KMS-11 (cell line): ENCODE data around the gene NSMCE4A.

Experiments used
- H2AFZ ChIP-seq: fragments of 200-600 bp; sonication (generic); 2 replicates; pipeline ENCODE4 v1.6.1; 2016; ENCODE audit warnings: antibody characterized with exemption, mixed run types, low read depth
- H3K27ac ChIP-seq: fragments of 200-600 bp; sonication (generic); 2 replicates; pipeline ENCODE4 v1.6.1; 2016; ENCODE audit warnings: mild to moderate bottlenecking, mixed run types
- H3K27me3 ChIP-seq: fragments of 200-600 bp; sonication (generic); 2 replicates; pipeline ENCODE4 v1.6.1; 2017; ENCODE audit warnings: mild to moderate bottlenecking, low read depth, mixed run types, moderate library complexity; ENCODE audit not compliant: insufficient read depth
- H3K36me3 ChIP-seq: fragments of 200-600 bp; sonication (generic); 2 replicates; pipeline ENCODE4 v1.6.1; 2017; ENCODE audit warnings: mild to moderate bottlenecking, mixed run types; ENCODE audit not compliant: insufficient read depth
- H3K4me1 ChIP-seq: fragments of 200-600 bp; sonication (generic); 2 replicates; pipeline ENCODE4 v1.6.1; 2016; ENCODE audit warnings: mild to moderate bottlenecking, low read depth, mixed run types; ENCODE audit not compliant: poor library complexity, severe bottlenecking
- H3K4me2 ChIP-seq: fragments of 200-600 bp; sonication (generic); 2 replicates; pipeline ENCODE4 v1.7.0; 2016; ENCODE audit warnings: mild to moderate bottlenecking, mixed run types
- H3K4me3 ChIP-seq: fragments of 200-600 bp; sonication (generic); IDR thresholded peaks from 2 replicates; pipeline ENCODE4 v1.6.1; 2017; ENCODE audit warnings: low read depth, low read length, mixed read lengths; ENCODE audit not compliant: insufficient read depth
- H3K79me2 ChIP-seq: fragments of 200-600 bp; sonication (generic); 2 replicates; pipeline ENCODE4 v1.6.1; 2016; ENCODE audit warnings: low read depth, mixed run types; ENCODE audit not compliant: insufficient read depth
- H3K9ac ChIP-seq: fragments of 200-600 bp; sonication (generic); 2 replicates; pipeline ENCODE4 v1.6.1; 2016; ENCODE audit warnings: mild to moderate bottlenecking, mixed run types
- H4K20me1 ChIP-seq: fragments of 200-600 bp; sonication (generic); 2 replicates; pipeline ENCODE4 v1.6.1; 2016; ENCODE audit warnings: mild to moderate bottlenecking, mixed run types; ENCODE audit not compliant: insufficient read depth
- TF ChIP-seq, protein P1 (sequence below): fragments of 200-600 bp; sonication (generic); conservative IDR thresholded peaks from 2 replicates; pipeline ENCODE4 v1.6.1; 2017; ENCODE audit warnings: low read depth, mild to moderate bottlenecking, antibody characterized with exemption, low read length, moderate library complexity, mixed read lengths

Gene NSMCE4A

DNA sequence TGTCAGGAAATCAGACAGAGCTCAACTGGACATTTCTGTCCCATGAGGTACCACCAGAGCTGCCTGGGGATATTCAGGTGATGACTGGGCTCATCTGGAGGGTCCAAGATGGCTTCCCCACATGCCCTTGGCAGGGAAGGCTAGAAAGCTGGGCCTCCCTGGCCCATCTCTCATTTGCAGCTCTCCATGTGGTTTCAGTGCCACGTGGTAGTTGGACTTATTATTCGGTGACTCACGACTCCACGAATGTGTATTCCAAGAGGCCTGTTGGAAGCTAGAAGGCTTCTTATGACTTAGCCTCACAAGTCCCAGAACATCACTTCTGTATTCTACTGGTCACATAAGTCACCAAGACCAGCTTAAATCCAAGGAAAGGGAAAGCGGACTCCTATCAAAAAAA is 22.8 kb downstream of the NSMCE4A start:
- Histone ChIP-seq H3K27me3 (no peaks in the 10 kb centered on the region), H3K9ac (no peak overlapping the region), H2AFZ (no peak overlapping the region), H3K4me3 (no peak overlapping the region), H4K20me1 (no peaks in the 10 kb centered on the region), H3K36me3 (no peaks in the 10 kb centered on the region), H3K27ac (no peak overlapping the region), H3K79me2 (no peaks in the 10 kb centered on the region), H3K4me2 (no peak overlapping the region), H3K4me1 (no peaks in the 10 kb centered on the region)
- TF ChIP-seq, protein P1, sequence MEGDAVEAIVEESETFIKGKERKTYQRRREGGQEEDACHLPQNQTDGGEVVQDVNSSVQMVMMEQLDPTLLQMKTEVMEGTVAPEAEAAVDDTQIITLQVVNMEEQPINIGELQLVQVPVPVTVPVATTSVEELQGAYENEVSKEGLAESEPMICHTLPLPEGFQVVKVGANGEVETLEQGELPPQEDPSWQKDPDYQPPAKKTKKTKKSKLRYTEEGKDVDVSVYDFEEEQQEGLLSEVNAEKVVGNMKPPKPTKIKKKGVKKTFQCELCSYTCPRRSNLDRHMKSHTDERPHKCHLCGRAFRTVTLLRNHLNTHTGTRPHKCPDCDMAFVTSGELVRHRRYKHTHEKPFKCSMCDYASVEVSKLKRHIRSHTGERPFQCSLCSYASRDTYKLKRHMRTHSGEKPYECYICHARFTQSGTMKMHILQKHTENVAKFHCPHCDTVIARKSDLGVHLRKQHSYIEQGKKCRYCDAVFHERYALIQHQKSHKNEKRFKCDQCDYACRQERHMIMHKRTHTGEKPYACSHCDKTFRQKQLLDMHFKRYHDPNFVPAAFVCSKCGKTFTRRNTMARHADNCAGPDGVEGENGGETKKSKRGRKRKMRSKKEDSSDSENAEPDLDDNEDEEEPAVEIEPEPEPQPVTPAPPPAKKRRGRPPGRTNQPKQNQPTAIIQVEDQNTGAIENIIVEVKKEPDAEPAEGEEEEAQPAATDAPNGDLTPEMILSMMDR, result no peak

DNA sequence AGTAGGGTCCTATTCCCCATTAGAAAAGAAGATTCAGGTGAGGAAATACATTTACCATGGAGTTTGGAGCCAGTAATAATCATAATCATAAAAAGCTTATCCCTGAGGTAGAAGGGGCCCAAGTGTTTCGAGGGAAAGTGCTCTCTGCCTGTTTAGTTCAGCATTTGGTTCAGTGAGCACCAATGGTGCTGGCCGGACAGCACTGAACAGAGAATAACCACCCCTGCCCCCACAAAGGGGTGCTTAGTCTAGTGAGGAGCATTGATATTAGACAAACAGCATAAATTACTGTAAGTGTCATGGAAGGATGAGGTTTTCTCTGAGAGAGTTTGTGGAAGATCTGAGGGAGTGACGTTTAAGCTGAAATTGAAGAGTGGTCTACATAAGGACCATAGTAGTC is 25.6 kb downstream of the NSMCE4A start:
- Histone ChIP-seq H3K36me3 (no peaks in the 10 kb centered on the region), H2AFZ (no peak overlapping the region), H3K4me1 (no peaks in the 10 kb centered on the region), H3K4me2 (no peak overlapping the region), H3K4me3 (no peak overlapping the region), H3K27me3 (no peaks in the 10 kb centered on the region), H3K79me2 (no peaks in the 10 kb centered on the region), H3K27ac (no peak overlapping the region), H3K9ac (no peak overlapping the region), H4K20me1 (no peaks in the 10 kb centered on the region)
- TF ChIP-seq, protein P1, result no peak

DNA sequence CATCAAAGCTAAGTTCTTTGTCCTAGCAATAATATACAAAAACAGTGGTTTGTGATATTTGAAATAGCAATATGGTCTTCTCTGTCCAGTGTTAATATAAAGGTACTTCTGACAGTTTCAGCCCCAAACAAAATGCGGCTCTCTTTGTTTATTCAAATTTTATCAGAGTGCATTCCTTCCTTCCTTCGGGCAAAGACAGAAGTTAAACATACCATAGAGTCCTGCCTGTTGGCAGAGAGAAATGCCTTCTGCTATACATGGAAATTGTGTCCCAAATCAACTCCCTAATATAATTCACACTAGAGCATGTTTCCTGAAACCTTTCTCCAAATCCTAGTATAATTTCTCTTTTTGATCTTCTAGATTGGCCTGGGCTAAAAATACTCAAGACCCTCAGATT is 26.0 kb downstream of the NSMCE4A start:
- TF ChIP-seq, protein P1, result no peak
- no peak overlapping the region for H3K9ac ChIP-seq
- no peak overlapping the region for H3K27ac ChIP-seq
- H3K27me3 ChIP-seq, result no peaks in the 10 kb centered on the region
- H3K79me2 ChIP-seq, result no peaks in the 10 kb centered on the region
- no peak overlapping the region for H3K4me2 ChIP-seq
- no peaks in the 10 kb centered on the region for H4K20me1 ChIP-seq
- no peaks in the 10 kb centered on the region for H3K36me3 ChIP-seq
- H2AFZ ChIP-seq, result no peak overlapping the region
- H3K4me3 ChIP-seq, result no peak overlapping the region
- H3K4me1 ChIP-seq, result no peaks in the 10 kb centered on the region

DNA sequence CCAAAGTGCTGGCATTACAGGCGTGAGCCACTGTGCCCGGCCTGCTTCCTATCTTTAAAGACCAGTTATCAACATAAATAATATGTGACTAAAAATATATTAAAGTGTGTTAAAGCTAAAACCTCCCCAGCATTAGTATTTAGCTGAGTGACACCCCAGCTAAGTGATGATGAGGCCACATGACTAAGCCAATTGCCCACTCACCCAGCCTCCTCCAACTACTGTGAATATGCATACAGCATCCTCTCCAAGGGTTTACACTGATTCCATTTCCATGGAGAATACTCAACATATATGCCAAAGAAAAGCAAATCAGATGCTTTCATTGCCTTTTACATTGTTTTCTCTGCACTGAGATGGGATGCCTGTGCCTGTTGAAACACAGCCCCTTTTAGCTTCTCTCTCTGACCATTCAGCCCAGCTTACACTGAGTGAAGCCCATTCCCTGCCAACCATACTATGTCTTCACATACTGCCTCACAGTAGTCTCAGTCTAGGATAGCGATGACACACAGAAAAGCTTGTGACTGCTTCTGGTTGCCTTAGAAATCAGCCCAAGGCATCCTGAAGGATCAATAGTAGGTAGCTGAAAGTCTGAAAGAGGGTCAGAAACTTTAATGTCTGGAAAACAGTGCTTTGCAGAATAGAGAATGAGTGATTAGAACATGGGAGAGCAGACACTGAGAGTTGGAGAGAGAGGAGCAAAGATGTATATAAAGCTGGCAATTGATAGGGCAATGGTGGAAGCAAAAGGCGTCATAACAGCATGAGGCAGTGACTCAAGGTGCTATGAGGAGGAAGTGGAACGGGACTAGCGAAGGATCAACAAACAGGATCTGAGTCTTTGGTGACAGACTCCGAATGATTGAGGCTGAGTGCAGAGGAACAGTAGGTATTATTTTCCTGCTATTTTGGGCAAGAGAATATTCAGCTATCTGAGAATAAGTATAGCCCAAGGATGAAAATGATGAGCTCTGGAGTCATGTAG is 27.4 kb downstream of the NSMCE4A start:
- H3K27me3 ChIP-seq, result no peaks in the 10 kb centered on the region
- H3K4me2 ChIP-seq, result no peak overlapping the region
- H3K9ac ChIP-seq, result no peak overlapping the region

More for the DNA sequence above, 27.4 kb downstream of the NSMCE4A start:
- Histone ChIP-seq H3K4me1 (no peaks in the 10 kb centered on the region), H3K27ac (no peak overlapping the region), H3K79me2 (no peaks in the 10 kb centered on the region), H4K20me1 (no peaks in the 10 kb centered on the region), H2AFZ (no peak overlapping the region), H3K36me3 (no peaks in the 10 kb centered on the region), H3K4me3 (no peak overlapping the region)
- TF ChIP-seq, protein P1, result no peak
